Caco-2 (cell line): ENCODE measurements around the gene KIT. TPM values are rescaled to one million over a fixed set of nuclear protein-coding genes. Genes with fewer than 3 reads are reported as not detected.
"Not testable (repeated sequence)": the region's sequence is repeated elsewhere in the genome, so short reads cannot be mapped to it uniquely, and the experiment has no call there.

Source experiments
- BruUV-seq: library from RNA; stranded (reverse); fragments of 400-500 nt; replicated peaks from 2 replicates; lab custom pipeline; 2021; lab: Mats Ljungman, UMichigan
- CTCF ChIA-PET: fragments of 300-600 bp; sonication (Branson Sonifier 250); formaldehyde crosslinking; loops from one replicate; lab custom pipeline; 2022; ENCODE audit warnings: antibody characterized with exemption; lab: Charles Lee
- POLR2A ChIA-PET: fragments of 300-600 bp; sonication (Branson Sonifier 250); formaldehyde crosslinking; loops from one replicate; lab custom pipeline; 2022; ENCODE audit warnings: antibody characterized with exemption; lab: Charles Lee
- DNase-seq, 2 experiments: peaks; one replicate each; pipeline versions ENCODE4 v3.0.0 to v3.0.0-alpha.2; 2020 to 2022
- H3K27me3 ChIP-seq: replicated peaks from 2 replicates; pipeline ENCODE4 v1.6.0; 2011; ENCODE audit warnings: low read length; ENCODE audit not compliant: control insufficient read depth, insufficient read depth
- H3K36me3 ChIP-seq: 2 replicates; pipeline ENCODE4 v1.5.1; 2011; ENCODE audit warnings: low read length; ENCODE audit not compliant: control insufficient read depth, insufficient read depth
- H3K4me1 ChIP-seq: fragments of 250-450 bp; sonication (Bioruptor Pico); 2 replicates; pipeline ENCODE4 v1.5.1; 2020; ENCODE audit warnings: mild to moderate bottlenecking
- H3K4me3 ChIP-seq: 2 replicates; pipeline ENCODE4 v1.5.1; 2011; ENCODE audit warnings: low read depth, mild to moderate bottlenecking, control low read depth, low read length
- H3K9me3 ChIP-seq: fragments of 250-450 bp; sonication (Bioruptor Pico); 2 replicates; pipeline ENCODE4 v1.5.1; 2020; ENCODE audit warnings: mild to moderate bottlenecking, moderate library complexity
- H3K27ac Mint-ChIP-seq: one replicate; pipeline ENCODE4 v1.8.0; 2022; ENCODE audit warnings: mixed read lengths; ENCODE audit not compliant: unreplicated experiment
- H3K27me3 Mint-ChIP-seq: one replicate; pipeline ENCODE4 v1.8.0; 2022; ENCODE audit warnings: mixed read lengths; ENCODE audit not compliant: insufficient read depth, unreplicated experiment
- H3K36me3 Mint-ChIP-seq: one replicate; pipeline ENCODE4 v1.8.0; 2022; ENCODE audit warnings: mild to moderate bottlenecking, mixed read lengths; ENCODE audit not compliant: insufficient read depth, unreplicated experiment
- H3K4me1 Mint-ChIP-seq: one replicate; pipeline ENCODE4 v1.8.0; 2022; ENCODE audit warnings: low read depth, mixed read lengths; ENCODE audit not compliant: unreplicated experiment
- H3K4me3 Mint-ChIP-seq: one replicate; pipeline ENCODE4 v1.8.0; 2022; ENCODE audit warnings: mild to moderate bottlenecking, moderate library complexity, mixed read lengths; ENCODE audit not compliant: unreplicated experiment
- H3K9me3 Mint-ChIP-seq: one replicate; pipeline ENCODE4 v1.8.0; 2022; ENCODE audit warnings: mixed read lengths; ENCODE audit not compliant: unreplicated experiment
- intact Hi-C: fragments of 100-400 bp; cut with micrococcal nuclease; formaldehyde crosslinking; loops from one replicate; pipeline ENCODE4 v1.10.0; 2022; ENCODE audit not compliant: unreplicated experiment
- total RNA-seq: library from RNA; stranded (reverse); gene quantifications from 2 replicates; pipeline ENCODE4 v1.2.3, GENCODE V29; 2022
- TF ChIP-seq, protein P1 (sequence below), 2 experiments: fragments of 200-600 bp in 1 of 2; IDR thresholded peaks; 1 replicate in 1 of 2; 2 replicates in 1 of 2; pipeline versions ENCODE4 v1.5.1 to v1.8.0; 2011 to 2022; ENCODE audit warnings: antibody characterized with exemption in 1 of 2, control low read depth in 1 of 2, inconsistent platforms in 1 of 2, low read depth in 1 of 2, low read length in 1 of 2, mild to moderate bottlenecking in 1 of 2, moderate library complexity in 1 of 2; ENCODE audit not compliant: insufficient read depth in 1 of 2, severe bottlenecking in 1 of 2, unreplicated experiment in 1 of 2

The KIT gene
- total RNA-seq, 1 experiment from 2014 or later = 1.7 TPM

DNA sequence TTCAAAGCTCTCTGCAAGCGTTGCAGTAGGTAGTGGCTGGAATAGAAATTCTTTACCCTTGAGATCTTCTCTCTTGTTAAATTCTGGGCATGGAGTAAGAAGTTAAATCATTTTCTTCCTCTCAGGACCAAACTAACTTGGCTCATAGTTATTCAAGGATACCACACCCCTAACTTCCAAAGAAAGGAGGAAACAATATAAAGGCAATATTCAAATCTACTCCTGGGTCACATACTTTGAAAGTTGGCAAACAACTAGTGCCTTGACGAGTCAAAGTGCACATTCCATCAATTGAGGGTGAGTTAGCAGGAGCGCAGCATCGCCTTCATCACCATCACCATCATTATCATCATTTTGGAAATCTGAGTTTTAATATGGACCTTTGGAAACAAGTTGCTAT lies 20.4 kb upstream of the KIT start:
- Histone ChIP-seq H3K9me3 (no peaks in the 10 kb centered on the region), H3K27me3 (no peaks in the 10 kb centered on the region), H3K4me3 (no peak overlapping the region), H3K4me1 (0 out of 2 replicates have a peak, but pooled peaks cover 9% of the 10 kb centered on the region), H3K36me3 (no peaks in the 10 kb centered on the region)
- Mint-ChIP-seq H3K36me3 (no peaks in the 10 kb centered on the region), H3K9me3 (no peaks in the 10 kb centered on the region), H3K4me3 (no peak overlapping the region), H3K27ac (no peak overlapping the region), H3K27me3 (no peaks in the 10 kb centered on the region), H3K4me1 (peaks cover 10% of the 10 kb centered on the region)
- no peak for DNase-seq
- CTCF ChIA-PET = no interaction called here
- intact Hi-C loops = loop anchor here (1.0 kb wide), 1 partner anchor 34 kb away; no protein-coding TSS in a partner anchor
- TF ChIP-seq, protein P1, sequence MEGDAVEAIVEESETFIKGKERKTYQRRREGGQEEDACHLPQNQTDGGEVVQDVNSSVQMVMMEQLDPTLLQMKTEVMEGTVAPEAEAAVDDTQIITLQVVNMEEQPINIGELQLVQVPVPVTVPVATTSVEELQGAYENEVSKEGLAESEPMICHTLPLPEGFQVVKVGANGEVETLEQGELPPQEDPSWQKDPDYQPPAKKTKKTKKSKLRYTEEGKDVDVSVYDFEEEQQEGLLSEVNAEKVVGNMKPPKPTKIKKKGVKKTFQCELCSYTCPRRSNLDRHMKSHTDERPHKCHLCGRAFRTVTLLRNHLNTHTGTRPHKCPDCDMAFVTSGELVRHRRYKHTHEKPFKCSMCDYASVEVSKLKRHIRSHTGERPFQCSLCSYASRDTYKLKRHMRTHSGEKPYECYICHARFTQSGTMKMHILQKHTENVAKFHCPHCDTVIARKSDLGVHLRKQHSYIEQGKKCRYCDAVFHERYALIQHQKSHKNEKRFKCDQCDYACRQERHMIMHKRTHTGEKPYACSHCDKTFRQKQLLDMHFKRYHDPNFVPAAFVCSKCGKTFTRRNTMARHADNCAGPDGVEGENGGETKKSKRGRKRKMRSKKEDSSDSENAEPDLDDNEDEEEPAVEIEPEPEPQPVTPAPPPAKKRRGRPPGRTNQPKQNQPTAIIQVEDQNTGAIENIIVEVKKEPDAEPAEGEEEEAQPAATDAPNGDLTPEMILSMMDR (IDR thresholded peaks at IDR 0.05; ENCODE audit: insufficient read depth in 1 of 2, low read depth in 1 of 2, low read length in 1 of 2, severe bottlenecking in 1 of 2, unreplicated experiment in 1 of 2) = no peak
- POLR2A ChIA-PET = no interaction called here
- no TSS peak for BruUV-seq

GRCh38 chr4:54641101-54641500 lies 16.7 kb upstream of the KIT start:
- H3K36me3 Mint-ChIP-seq, H3K27me3 ChIP-seq, H3K4me3 Mint-ChIP-seq, BruUV-seq, H3K9me3 Mint-ChIP-seq, H3K4me1 ChIP-seq, H3K4me3 ChIP-seq, H3K27ac Mint-ChIP-seq, H3K36me3 ChIP-seq, H3K27me3 Mint-ChIP-seq, H3K9me3 ChIP-seq, DNase-seq, intact Hi-C loops: not testable (repeated sequence)
- POLR2A ChIA-PET = interaction anchor here (0.7 kb wide), 1 partner anchor 18 kb away, joined by 7 read pairs; no protein-coding TSS in a partner anchor
- H3K4me1 Mint-ChIP-seq = peaks cover 10% of the 10 kb centered on the region
- CTCF ChIA-PET = interaction anchor here (0.7 kb wide), 1 partner anchor 93 kb away, joined by 4 read pairs; no protein-coding TSS in a partner anchor

- CTCF ChIA-PET = no interaction called here
- no peaks in the 10 kb centered on the region; the same call in 1 of the 2 replicates for H3K4me1 ChIP-seq
- no peak overlapping the region for H3K27ac Mint-ChIP-seq
Observed at GRCh38 chr4:54643172-54643571, 14.6 kb upstream of the KIT start.

More at GRCh38 chr4:54643172-54643571, 14.6 kb upstream of the KIT start:
- Mint-ChIP-seq H3K4me1 (peaks cover 6% of the 10 kb centered on the region), H3K27me3 (no peaks in the 10 kb centered on the region), H3K36me3 (no peaks in the 10 kb centered on the region), H3K4me3 (no peak overlapping the region), H3K9me3 (no peaks in the 10 kb centered on the region)
- Histone ChIP-seq H3K4me3 (no peak overlapping the region), H3K27me3 (no peaks in the 10 kb centered on the region), H3K9me3 (no peaks in the 10 kb centered on the region), H3K36me3 (no peaks in the 10 kb centered on the region)
- BruUV-seq = no TSS peak
- POLR2A ChIA-PET = no interaction called here
- DNase-seq = no peak
- intact Hi-C loops = no loop called here
- TF ChIP-seq, protein P1 (IDR thresholded peaks at IDR 0.05; ENCODE audit: insufficient read depth in 1 of 2, low read depth in 1 of 2, low read length in 1 of 2, severe bottlenecking in 1 of 2, unreplicated experiment in 1 of 2) = no peak
